ENCODE results near the gene ADAM23.

DNA sequence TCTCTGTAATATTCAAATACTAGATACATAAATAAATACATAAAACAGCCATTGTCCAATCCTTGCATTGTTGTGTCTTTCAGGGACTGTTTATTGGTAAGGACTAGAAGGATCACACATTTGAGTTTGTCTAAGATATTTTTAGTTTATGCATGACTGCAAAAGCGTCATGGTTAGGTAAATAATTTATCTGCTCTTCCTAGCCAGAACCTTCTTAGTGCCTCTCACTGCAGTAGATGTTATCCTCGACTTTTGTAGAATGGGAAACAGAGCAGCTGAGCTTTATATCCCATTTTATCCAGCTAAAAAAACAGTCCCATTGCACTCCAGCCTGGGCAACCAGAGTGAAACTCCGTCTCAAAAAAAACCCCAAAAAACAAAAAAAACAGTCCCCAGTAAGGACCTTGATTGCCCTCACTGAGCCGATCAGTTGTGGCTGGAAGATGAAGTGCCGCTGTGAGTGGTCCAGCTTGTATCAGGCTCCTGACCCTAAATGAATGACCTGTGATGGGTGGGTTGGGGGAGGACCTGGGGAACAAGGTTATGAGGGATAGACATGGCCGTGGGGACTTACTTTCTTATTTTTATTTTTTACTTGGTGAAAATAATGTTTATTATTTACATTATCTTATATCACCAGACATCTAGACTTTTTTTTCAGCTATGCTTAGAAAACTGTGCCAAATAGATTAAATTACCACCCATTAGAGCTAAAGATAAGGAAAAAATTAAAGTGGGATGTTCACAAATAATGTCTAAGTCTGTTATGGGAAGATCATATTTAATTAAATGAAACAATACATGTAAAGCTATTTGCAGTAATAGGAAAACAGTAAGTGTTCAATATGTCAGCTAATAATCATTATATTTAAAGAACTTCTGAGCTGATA, 10.9 kb upstream of the ADAM23 start:
- TF ChIP-seq, protein P1, sequence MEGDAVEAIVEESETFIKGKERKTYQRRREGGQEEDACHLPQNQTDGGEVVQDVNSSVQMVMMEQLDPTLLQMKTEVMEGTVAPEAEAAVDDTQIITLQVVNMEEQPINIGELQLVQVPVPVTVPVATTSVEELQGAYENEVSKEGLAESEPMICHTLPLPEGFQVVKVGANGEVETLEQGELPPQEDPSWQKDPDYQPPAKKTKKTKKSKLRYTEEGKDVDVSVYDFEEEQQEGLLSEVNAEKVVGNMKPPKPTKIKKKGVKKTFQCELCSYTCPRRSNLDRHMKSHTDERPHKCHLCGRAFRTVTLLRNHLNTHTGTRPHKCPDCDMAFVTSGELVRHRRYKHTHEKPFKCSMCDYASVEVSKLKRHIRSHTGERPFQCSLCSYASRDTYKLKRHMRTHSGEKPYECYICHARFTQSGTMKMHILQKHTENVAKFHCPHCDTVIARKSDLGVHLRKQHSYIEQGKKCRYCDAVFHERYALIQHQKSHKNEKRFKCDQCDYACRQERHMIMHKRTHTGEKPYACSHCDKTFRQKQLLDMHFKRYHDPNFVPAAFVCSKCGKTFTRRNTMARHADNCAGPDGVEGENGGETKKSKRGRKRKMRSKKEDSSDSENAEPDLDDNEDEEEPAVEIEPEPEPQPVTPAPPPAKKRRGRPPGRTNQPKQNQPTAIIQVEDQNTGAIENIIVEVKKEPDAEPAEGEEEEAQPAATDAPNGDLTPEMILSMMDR (optimal IDR thresholded peaks at IDR 0.05 in 1 of 3, IDR thresholded peaks at IDR 0.05 in 1 of 3, conservative IDR thresholded peaks at IDR 0.05 in 1 of 3; ENCODE audit: extremely low read depth in 1 of 3, insufficient read depth in 2 of 3, low read length in 3 of 3) = no peak
- no peak for TF ChIP-seq EZH2 (IDR thresholded peaks at IDR 0.05; ENCODE audit: low read length)

Measured in keratinocyte (primary cell).